Measurements from ENCODE around the gene DENND1A.

DNA sequence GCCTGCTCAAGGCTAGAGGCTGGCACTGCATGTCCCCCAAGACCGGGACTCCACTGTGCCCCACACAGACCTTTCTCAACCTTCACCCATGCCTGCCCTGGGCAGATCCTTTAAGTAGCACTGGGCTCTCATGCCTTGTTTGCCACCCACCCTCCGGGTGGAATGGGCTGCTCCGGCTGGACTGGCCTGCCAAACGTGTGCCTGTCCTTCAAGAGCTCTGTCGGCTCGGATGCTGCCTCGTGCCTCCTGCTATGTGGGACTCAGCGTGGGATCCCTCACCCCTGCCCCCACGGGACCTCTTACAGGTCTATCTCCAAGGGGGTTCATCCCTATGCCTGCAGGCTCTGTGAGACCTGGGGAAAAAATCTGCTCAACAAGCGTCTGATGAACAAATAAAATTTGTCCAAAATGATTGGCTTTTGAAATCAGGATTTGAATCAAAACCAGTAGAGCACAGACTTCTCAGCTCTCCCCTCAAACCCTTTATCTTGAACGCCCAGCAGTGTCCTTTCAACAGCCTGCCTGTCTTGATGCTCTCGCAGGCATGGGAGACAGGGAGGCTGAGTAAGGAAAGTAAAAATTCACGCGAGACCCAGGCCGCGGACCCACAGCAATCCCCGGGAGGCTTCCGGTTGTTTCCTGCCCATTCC lies 517.6 kb downstream of the DENND1A start:
- TF ChIP-seq, protein P1, sequence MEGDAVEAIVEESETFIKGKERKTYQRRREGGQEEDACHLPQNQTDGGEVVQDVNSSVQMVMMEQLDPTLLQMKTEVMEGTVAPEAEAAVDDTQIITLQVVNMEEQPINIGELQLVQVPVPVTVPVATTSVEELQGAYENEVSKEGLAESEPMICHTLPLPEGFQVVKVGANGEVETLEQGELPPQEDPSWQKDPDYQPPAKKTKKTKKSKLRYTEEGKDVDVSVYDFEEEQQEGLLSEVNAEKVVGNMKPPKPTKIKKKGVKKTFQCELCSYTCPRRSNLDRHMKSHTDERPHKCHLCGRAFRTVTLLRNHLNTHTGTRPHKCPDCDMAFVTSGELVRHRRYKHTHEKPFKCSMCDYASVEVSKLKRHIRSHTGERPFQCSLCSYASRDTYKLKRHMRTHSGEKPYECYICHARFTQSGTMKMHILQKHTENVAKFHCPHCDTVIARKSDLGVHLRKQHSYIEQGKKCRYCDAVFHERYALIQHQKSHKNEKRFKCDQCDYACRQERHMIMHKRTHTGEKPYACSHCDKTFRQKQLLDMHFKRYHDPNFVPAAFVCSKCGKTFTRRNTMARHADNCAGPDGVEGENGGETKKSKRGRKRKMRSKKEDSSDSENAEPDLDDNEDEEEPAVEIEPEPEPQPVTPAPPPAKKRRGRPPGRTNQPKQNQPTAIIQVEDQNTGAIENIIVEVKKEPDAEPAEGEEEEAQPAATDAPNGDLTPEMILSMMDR (IDR thresholded peaks at IDR 0.05) = no peak
- no peak for TF ChIP-seq POLR2A (IDR thresholded peaks at IDR 0.05)

Measured in adrenal gland (tissue), 5 donors.